ENCODE results near the gene ZNF480.
"Not testable (repeated sequence)": the region's sequence is repeated elsewhere in the genome, so short reads cannot be mapped to it uniquely, and the experiment has no call there.

The ZNF480 gene

DNA sequence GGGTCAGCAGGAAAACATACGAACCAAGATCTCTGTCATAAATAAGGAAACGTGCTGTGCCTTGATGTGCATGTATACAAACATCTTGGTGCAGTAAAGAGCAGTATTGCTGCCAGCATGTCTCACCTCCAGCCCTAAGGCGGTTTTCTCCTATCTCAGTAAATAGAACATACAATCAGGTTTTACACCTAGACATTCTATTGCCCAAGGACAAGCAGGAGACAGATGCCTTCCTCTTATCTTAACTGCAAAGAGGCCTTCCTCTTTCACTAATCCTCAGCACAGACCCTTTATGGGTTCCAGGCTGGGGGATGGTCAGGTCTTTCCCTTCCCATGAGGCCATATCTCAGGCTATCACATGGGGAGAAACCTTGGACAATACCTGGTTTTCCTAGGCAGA, 42.1 kb downstream of the ZNF480 start:
- not testable (repeated sequence) for DNase-seq

DNA sequence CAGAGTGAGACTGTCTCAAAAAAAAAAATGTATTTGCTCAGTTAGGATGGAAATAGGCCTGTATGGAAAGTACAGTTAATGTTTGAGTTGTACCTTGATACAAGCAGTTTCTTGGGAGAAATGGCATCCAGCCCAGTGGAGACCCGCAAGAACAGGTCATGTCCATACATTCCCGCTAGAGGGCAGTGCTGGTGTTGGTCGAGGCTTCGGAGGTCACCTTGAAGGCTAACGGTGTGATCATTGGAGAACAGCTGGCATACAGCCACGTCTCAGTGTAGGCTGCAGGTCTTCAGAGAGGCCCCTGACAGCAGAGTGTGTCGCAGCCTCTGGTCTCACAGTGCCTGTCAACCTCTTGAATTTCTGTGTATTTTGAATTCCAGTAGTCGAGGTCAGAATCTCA, 46.6 kb downstream of the ZNF480 start:
- peak in 3 of 6 experiments; percentile 1 to 42 (median 19) for DNase-seq

DNA sequence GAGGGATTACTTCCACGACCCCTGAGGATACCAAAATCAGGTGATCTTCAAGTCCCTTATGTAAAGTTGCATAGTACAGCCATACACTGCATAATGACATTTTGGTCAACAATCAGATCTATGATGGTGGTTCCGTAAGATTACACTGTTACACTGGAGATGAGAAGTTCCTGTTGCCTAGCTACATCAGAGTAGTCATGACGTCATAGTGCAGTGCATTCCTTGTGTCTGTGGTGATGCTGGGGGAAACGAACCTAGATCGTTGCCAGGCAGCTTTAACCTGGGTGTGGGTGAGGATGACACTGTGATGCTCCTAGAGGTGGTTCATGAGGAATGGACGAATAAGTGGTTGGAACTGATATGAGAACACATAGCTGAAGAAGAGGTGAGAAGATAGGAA, 48.2 kb downstream of the ZNF480 start:
- no peak for DNase-seq

DNA sequence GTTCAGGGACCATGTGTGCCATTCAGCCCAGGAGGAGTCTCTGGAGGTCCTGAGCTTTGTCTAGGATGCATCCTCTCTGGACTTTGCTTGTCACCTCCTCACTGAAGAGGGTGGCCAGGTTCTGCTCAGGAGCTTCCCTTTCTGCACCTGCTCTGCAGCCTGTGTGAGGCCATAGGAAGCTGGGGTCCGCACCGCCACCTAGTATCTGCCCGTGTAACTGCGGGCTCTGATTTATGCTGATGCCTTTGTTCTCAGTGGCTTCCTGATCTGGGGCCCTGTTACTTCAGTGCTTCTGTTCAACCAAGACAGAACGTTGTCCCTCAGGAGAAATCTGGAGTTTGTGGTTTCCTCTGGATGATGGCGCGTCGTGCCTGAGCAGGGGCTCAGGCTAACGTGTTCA, 54.5 kb downstream of the ZNF480 start:
- DNase-seq, result no peak

DNA sequence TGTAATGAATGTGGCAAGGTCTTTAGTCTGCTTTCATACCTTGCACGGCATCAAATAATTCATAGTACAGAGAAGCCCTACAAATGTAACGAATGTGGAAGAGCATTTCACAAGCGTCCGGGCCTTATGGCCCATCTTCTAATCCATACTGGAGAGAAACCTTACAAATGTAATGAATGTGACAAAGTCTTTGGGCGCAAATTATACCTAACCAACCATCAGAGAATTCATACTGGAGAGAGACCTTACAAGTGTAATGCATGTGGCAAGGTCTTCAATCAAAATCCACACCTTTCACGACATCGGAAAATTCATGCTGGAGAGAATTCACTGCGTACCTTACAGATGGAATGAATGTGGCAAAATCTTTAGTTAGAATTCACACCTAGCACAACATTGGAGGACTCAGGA, 69.5 kb downstream of the ZNF480 start:
- DNase-seq, result no peak

DNA sequence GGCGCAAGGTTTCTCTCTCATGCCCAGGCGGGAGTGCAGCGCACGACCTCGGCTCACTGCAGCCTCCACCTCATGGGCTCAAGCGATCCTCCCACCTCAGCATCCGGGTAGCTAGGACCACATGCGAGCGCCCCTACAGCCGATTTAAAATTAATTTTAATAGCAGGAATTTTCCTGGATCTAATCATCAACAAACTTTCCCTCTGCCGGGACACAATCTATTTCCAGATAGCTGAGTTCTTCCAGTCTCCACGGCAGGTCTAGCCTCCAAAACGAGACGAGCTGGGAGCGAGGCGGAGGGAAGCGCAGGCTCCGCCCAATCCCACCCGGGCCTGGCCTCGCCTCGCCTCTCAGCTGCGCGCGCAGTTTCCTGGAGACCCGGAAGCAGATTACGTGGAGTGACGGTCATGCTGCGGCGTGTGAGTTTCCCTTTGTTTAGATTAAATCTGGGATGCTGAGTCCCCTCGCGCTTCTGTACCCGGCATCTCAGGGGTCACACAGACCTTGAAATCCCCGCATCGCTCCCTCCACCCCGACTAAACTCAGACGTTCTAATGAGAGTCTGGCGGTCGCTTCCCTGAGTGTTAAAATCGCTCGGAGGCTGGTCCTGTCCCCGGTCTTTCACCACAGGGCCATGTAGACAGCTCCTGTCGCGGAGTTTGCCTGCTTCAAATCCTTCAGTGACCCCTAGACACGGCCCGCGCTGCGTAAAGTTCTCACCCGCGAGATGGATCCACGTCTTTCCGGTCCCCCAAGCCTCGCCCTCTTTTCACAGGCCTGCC, 72.8 kb downstream of the ZNF480 start, which contains the start of gene ZNF880:
TSS of gene ZNF880 (plus strand) at position 365 of the 782 bp plus-strand sequence. CDS start at position 408, 43 bp downstream.
- peak; percentile 76 to 91 (median 87) for DNase-seq

DNA sequence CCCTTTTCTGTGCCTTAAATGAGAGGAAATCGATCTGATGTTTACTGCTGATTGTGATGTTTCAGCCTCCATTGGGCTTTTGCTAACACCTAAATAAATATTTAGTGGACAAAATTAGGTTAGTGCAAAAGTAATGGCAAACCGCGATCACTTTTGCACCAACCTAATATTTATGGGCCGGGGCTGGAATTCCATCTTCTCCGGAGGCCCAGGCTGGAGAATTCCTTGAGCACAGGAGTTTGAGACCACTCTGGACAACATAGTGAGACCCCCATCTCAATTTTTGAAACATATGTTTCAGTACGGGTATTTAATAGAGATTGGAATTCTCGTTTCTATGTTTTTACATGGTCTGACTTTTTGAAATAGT, 73.4 kb downstream of the ZNF480 start:
- DNase-seq, result no peak
